ENCODE data around the gene NXN. TPM values are rescaled to one million over a fixed set of nuclear protein-coding genes. Genes with fewer than 3 reads are reported as not detected.
"Not testable (repeated sequence)": the region's sequence is repeated elsewhere in the genome, so short reads cannot be mapped to it uniquely, and the experiment has no call there.

The NXN gene
- total RNA-seq, 1 donor from 2014 or later = 30.8 TPM

- no peak for ATAC-seq
These were observed 96.0 kb downstream of the NXN start for GRCh38 chr17:883586-883962.

GRCh38 chr17:882827-883585, 96.6 kb downstream of the NXN start:
- ATAC-seq = no peak

DNA sequence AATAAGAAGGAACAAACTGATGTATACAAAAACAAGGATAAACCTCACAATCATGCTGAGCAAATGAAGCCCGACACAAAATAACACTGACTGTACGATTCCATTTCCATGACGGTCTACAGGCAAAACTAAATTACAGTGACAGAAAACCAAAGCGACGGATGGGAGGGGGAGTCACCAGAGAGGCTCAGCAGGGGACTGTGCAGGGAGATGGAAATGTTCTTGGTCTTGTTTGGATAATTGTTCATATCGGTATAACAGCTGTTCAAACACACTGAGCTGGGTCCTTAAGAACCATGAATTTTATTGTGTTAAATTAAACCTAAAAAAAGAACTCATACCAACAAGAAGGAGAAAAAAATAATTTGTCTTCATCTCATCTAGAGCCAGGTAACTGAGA, 97.8 kb downstream of the NXN start:
- ATAC-seq = no peak

- peak; percentile 13 for ATAC-seq
These were observed 98.9 kb downstream of the NXN start for GRCh38 chr17:880443-881269.

- ATAC-seq = peak; percentile 92
These were observed 99.8 kb downstream of the NXN start for GRCh38 chr17:879546-880442.

DNA sequence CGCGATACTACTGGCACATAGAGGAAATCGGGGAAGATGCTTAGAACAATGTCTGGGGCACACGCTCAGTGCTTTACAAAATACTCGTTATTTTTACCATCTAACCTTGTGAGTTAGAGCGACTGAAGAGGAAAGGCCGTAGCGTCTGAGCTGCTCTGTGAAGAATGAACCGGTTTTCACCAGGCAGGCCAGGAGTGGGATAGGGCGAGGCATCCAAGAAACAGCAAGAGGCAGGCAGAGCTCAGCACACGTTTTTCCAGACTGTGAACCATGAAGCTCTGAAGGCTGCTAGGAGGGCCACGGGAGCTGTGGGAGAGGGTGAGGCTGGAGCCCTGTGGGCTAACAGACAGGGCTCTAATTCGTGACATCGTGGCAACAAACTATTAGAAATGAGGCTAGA, 101.9 kb downstream of the NXN start:
- no peak for ATAC-seq

DNA sequence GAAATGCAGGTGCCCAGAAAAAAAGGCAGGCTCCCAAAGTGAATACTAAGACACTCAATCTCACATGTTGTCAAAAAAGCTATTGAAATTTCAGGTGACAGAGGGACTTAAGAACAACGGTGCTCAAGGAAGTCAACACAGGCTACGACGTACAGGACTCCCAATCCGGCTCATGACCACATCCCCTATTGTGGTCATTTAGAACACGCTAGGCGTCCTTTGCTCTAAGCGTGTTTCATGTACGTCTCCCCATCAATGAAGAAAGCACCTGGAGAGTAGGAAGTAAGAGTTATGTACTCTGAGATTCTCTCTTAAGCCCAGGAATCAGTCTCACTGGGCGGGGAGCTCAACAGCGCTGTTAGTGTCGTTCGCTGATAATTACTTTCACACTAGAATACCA, 103.3 kb downstream of the NXN start:
- no peak for ATAC-seq

DNA sequence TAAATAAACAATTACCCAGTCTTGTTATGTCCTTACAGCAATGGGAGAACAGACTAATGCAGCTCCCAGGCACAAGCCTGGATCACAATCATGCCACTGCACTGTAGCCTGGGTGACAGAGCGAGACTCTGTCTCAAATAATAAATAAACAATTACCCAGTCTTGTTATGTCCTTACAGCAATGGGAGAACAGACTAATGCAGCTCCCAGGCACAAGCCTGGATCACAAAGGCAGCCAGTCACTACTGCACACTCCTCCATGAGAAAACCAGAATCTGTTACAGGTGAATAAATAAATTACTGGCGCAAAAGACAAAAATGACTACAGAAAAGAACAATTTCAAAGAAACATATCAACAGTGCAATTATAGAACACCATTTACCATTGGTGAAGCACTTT, 105.0 kb downstream of the NXN start:
- not testable (repeated sequence) for ATAC-seq

DNA sequence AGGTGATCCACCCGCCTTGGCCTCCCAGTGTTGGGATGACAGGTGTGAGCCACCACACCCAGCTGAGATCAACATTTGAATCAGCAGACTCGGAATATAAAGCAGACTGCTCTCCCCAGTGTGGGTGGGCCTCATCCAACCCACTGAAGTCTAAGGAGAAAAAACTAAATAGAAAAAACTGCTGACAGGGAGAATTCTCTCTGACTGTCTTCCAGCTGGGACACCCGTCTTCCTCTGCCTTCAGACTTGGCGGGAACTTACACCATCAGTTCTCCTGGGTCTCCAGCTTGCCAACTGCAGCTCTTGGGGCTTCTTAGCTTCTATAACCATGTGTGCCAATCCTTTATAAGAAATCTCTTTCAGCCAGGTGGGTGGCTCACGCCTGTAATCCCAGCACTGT, 106.7 kb downstream of the NXN start:
- ATAC-seq = no peak

DNA sequence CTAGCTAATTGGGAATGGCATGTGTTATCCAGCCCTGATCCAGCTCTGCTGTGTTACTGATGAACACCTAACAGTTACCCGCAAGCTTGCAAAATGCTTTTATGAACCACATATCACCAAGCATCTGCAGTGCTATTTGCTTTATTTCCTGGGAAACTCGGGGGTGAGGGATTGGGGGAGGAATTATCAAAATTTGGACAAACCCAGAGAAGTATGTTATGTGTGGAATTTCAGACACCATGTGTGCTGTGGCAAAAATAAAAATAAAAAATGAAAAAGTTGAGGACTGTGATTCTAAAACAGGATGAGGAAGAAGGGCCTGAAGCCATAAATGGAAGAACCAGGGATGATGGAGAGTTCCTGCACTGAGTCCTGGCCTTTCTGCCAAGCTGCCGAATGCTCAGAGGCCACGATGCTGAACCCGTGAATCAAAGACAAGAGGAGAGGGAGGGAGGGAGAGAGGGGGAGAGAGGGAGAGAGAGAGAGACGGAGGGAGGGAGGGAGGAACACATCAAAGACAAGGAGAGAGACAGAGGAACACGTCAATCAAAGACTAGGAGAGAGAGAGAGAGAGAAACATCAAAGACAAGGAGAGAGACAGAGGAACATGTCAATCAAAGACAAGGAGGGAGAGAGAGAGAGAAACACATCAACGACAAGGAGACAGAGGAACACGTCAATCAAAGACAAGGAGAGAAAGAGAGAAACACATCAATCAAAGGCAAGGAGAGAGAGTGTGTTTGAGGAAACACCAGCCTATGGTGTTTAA, 107.6 kb downstream of the NXN start:
- ATAC-seq = no peak

- ATAC-seq = peak; percentile 96
These were observed 109.7 kb downstream of the NXN start for GRCh38 chr17:869567-870525.

- peak; percentile 60 for ATAC-seq
These were observed 110.5 kb downstream of the NXN start for GRCh38 chr17:869086-869485.

DNA sequence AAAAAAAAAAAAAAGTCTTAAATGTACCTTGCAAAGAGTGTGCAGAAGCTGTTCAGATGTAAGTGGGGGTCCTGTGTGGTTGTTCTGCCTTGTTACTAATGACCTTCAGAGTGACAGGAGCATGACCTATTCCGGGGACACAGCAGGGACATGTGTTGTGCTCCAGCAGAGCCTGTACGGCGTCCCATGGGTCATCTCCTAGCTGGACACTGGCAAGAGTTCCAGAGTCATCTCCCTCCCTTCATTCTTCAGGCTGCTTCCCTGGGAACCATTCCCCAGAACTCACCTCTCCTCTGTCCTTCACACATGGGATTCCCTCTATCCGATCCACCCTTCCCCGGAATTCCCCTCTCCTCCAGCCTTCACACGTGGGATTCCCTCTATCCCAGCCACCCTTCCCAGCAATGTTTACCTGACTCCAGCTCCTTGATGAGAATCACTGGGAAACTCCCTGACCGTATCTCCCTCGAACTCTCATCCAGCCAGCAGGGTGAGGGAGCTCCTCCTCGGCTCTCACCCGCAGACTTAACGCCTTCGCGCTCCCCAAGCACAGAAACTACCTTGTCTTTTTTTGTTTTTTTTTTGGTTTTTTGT, 111.6 kb downstream of the NXN start:
- ATAC-seq = no peak

DNA sequence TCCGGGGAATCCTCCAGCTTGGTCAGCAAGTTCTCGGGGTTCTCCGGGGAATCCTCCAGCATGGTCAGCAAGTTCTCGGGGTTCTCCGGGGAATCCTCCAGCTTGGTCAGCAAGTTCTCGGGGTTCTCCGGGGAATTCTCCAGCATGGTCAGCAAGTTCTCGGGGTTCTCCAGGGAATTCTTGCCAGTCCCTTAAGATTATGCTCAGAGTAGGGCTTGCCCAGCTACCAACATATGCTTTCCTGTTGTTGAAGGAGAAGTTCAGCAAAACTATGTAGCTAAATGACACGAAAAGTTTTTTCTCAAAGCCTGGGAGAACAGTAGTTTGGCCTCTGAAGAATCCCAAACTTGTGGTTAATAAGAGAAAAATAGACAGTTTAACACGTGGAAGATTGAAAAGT, 112.3 kb downstream of the NXN start:
- ATAC-seq = not testable (repeated sequence)

DNA sequence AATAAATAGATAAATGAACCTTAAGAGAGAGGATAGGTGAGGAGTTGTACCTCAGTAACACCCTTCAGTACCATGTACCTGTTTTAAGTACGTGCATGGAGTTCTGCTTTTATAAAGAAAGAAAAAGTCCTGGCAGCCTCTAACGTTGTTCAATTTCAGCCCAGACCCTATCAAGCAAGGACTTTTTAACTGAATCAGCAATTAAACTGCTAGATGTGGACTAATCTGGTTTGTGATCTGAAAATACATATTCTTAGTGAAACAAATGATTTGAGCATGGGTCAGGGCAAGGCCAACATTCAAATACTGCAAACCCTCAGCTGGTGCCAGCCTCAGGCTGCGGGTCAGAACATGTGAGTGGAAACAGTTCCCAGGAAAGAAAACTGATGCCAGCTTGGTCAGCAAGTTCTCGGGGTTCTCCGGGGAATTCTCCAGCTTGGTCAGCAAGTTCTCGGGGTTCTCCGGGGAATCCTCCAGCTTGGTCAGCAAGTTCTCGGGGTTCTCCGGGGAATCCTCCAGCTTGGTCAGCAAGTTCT, 112.9 kb downstream of the NXN start:
- no peak for ATAC-seq

GRCh38 chr17:864315-864714, 115.3 kb downstream of the NXN start:
- ATAC-seq = no peak

DNA sequence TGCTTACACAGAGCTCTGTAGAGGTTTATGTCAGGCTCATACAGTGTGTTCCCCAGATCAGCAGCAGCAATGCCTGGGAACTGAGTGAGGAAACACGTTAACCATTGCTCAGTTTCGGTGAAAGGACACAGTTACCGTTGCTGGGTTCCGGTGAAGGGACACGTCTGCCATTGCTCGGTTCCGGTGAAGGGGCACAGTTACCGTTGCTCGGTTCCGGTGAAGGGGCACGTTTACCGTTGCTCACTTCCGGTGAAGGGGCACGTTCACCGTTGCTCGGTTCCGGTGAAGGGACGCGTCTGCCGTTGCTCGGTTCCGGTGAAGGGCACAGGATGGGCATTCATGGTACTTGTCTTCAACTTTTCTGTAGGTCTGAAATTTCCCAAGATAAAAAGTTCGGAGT, 115.7 kb downstream of the NXN start:
- no peak for ATAC-seq

DNA sequence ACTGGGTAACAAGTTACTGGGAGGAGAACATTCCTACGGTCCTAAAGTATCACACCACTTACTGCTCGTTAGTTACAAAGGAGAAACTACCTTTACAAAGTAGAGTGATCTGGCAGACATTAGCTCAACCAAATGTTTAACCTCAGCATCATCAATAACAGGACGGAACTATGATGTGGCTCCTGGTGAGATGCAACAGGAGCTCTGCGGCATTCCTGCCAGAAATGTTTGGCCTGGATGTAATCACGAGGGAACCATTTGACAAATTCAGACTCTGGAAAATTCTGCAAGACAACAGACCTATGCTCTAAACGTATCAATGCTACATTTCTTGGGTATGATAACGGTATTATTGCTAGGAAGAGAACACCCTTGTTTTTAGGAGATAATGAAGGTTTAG, 117.0 kb downstream of the NXN start:
- ATAC-seq = no peak

DNA sequence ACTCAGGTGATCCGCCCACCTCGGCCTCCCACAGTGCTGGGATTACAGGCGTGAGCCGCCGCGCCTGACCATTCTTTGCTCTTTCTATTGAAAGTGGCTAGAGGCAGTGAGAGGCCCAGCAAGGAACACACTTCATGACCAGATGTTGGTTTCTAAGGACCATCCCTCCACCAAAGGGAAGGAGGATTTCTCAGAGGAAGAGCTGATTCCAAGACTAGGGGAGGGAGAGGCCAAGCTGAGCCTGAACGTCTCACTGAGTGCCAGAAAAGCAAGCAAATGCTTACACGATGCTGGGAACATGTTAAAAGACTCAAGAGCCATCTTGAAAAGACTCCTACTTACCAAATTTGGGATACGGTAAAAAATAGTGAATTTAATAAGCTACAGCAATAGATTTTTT, 118.2 kb downstream of the NXN start:
- no peak for ATAC-seq

DNA sequence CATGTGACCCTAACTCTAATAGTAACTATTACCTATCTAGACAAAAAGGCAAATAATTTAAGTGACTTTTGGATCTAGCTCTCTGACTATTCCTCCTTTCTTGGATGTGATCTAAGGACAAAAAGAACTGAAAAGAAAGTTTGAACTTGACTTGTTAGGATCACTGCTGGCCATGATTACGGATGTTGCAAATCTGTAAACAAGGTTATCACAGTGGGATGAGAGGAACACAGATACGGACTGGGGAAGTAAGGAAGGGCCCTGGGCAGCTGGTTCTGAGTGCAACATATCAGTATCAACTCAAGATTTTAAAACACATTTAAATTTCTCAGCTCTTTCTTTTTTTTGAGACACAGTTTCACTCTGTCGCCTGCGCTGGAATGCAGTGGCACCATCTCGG, 118.8 kb downstream of the NXN start:
- ATAC-seq = no peak

All from esophagus mucosa (tissue), 1 donor.